C1 segment of cervical spinal cord (tissue), 14 donors: Measurements from ENCODE around the gene DNM3.
A peak's percentile ranks its signal among the peaks of the same experiment; 100 is the strongest.

Source experiments
- DNase-seq, 14 donors: peaks; one replicate each; lab custom pipeline; 2025; lab: John Stamatoyannopoulos, UW

DNM3 gene

DNA sequence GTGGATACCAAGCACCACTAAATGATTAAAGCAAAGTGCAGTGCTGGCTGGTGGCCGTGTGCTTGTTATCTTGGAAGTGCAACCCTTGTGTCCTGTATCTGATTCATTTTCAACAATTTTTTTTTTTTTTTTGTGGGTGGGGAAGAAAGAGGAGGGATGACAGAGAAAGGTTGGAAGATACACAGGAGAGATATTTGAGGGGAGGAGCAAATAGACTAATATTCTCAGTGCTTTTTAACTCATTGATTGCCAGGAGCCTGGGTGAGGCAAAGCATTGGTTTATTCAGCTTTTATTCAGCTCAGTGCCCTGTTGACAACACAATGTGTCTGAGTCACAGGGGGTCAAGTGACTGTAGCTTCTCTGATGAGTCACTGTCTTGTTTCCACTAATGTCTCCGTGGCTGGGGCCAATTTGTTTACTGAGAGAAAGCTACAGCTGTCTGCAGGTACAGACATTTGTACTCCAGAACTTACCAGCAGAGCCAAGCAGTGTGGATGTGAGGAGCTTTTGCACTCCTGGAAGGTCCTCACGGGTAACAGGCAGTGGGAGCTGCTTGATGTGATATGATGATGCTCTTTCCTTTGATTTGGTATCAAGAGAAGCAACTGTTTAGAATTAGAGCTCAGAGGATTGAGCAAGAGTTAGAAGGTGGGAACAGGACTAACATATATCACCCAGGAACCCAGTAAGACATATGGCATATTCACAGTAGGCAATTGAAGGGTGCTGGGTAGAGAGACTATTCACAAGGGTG, 23.6 kb upstream of the DNM3 start:
- peak in 5 of 14 donors; percentile 8 to 71 (median 24) for DNase-seq

DNA sequence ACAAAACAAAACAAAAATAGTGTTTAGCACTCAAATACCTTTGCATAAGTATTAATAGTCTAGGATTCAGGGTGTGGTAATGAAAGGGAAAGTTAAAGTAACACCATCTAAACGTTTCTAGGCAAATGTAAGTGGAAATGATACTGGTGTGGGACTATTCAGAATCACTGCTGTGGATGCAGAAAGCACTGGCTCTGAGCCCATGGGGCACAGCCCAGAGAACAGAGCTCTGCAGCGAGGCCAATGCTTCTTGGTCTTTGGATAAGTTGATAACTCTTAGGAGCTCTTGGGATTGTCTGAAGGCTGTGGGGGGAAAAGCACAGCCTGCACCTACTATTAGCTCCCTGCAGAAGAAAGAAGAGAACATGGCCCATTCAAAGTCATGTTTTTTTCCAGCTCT, 21.4 kb upstream of the DNM3 start:
- DNase-seq: peak in 3 of 14 donors; percentile 7 to 23 (median 7)

DNA sequence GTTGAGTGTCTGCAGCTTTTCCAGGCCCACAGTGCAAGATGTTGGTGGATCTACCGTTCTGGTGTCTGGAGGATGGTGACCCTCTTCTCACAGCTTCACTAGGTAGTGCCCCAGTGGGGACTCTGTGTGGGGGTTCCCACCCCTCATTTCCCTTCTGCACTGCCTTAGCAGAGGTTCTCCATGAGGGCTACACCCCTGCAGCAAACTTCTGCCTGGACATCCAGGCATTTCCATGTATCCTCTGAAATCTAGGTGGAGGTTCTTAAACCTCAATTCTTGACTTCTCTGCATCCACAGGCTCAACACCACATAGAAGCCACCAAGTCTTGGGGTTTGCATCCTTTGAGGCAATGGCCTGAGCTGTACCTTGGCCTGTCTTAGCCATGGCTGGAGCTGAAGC, 14.3 kb upstream of the DNM3 start:
- DNase-seq: no peak

DNA sequence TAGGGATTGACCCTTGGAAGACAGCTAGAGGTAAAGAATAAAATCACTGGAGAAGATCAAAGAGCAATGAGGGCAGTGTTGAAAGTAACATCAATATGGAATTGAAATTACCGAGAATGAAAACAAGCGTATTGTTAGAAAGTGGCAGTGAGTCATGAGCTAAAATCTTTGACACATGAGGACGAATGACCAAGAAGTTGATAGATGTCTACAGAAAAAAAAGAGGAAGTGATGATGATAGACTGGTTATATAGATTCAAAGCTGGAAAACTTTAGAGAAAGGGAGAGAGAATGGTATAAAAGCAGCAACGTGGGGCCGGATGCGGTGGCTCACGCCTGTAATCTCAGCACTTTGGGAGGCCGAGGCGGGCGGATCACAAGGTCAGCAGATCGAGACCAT, 12.5 kb upstream of the DNM3 start:
- DNase-seq: no peak

DNA sequence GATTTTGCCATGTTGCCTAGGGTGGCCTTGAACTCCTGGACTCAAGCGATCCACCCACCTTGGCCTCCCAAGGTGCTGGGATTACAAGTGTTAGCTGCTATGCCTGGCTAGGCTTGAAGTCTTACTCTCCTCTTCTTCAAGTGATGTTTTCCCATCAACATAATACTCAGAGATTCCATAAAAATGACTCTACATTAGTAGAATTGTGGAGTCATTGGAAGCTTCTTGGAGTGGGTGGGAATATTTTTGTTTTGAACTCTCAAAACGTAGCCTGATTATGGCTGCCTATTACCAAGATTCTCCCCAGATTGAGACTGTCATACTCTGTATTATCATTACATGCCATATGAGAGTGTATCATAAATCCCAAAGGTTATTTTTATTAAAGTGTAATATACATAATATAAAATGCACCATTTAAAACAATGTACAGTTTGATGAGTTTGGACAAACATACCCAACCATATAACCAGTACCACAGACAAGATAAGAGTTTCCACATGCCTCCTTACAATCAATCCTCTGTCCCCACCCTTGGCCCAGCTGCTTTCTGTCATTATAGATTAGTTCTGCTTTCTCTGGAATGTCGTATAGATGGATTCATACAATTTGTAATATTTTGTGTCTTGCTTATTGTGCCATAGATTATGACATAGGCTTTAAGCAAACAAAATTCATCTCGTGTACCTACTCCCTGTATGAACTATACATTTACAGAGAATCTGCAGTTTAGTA, 8.0 kb upstream of the DNM3 start:
- DNase-seq: no peak

DNA sequence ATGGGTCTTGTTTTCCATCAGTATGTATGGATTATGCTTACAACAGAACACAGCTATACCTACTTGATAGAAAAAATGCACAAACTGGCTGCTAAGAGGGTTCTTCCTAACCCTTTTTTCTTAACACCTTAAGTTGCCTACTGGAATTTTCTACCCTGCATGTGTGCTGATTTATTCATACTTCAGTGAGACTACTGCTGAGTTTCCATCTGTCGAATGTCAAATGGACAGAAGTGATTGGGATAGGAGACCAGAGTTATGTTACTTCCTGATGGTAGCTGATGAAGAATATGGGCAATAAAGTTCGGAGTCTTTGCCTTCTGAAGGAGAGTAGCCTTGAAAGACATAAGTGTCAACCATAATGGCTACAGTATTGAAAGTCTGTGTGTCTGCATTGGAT, 6.5 kb upstream of the DNM3 start:
- DNase-seq: peak in 1 of 14 donors; percentile 88

DNA sequence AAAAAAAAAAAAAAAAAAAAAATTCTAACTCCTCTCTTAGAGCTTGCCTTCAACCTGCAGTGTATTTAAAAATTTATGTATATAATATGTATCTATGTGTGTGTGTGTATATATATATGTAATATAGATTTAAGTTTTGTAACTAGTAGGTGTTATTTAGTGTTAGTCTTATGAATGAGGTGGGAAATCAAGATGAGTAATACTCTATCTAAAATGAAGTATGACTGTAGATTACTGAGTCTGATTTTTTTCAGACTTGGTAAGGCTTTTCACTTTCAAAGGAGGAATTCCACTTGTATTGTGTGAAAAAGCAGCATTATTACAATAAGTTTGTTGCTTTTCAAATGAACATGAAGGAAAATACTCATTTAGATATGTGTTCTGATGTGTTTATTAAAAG, 5.4 kb upstream of the DNM3 start:
- DNase-seq: no peak

DNA sequence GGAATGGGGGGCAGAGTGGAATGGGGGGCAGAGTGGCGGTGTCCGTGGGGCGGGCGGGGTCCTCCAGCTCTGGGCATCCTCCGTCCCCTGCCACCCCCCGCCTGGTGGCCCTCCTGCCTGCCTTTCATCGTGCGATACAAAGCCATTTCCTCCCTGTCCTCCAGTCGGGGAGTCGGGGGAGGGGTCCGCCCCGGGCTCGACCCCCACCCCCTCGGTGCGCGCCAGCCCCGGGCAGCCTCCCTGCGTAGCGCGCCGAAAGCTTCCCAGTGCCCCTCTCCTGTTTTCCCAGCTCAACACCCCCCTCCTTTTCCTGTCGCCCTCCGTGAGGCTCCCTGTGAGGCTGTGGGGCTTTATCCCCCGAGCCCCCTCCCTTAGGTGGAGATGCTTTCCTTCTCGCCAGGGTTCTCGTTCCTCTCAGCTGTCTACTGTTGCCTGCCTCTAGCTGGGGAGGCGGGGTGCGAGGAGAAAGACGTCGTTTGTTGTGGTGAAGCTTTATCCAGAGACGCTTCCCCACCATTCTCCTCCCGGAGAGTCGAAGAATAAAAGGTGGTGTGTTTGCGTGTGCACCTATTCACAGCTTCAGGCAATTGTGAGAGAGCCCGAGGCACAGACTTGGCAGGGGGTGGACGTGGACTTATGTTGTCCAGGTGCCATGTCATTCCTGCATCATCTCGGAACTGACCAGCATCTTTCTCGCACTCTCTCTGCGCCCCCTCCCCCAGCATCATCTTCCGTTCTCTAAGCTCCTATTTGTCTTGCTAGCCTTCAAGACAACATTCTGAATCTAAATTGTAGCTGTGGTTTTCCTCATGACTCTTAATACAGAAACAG, 848 bp downstream of the DNM3 start:
- DNase-seq: peak in 12 of 14 donors; percentile 34 to 73 (median 48)

DNA sequence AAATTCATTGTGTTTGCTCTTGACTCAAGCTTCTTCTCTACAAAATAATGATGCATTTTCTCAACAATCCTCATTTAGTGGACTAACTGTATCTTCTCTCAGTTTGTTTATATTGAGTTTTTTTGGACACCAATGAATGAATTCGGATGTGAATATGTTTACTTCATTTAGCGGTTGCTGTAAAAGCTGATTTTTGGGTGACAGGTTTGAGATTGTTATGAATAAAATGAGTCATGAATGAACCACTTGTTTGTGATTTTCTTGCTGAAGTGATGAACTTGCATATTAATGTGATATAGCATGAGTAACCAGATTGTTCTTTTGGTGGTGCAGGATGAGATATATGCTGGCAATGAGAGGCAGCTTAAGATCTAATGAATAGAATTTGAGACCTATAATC, 3.1 kb downstream of the DNM3 start:
- DNase-seq: peak in 1 of 14 donors; percentile 5

DNA sequence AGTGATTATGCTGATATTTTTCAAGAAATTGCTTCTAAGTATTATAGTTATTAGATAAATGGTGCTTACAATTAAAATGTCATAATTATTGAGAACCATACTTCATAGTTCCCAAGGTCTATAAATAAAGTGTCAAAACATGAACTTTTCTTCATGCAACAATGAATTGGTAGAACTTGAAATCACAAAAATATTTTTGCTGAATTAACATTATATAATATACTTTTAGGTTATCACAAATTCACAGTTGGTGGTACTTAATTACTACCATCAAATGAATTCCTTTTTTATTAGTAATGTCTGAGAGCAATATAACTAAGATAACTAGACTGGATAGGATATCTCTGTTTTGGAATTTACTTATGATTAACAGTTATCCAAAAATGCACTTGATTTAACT, 4.7 kb downstream of the DNM3 start:
- DNase-seq: no peak

DNA sequence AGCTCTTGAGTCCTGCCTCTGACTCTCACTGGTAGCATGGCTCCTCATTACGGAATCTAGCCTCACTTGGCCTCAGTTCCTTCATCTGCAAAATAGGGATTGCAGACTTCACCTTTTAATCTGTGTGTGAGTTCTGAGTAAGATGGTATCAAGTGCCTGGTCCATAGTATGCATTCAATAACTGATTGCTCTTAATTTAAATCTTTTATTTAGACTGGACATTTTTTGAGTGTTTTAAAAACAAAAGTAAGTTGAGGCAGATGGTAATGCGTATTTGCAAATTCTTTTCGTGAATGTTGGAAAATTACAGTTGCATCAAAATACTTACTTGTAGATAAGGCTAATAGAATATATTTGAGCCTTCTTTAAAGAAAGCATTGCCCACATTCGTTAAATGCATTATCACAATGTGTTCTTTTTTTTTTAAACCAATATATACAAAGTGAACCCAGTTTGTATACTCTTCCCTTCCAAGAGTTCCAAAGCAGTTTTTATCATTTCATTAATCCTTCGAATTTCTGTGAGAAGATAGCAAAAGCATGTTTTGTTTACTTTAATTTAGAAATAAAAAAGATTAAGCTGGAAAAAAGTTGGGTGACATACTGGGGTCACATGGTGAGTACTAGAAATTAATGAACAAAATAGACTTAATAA, 8.1 kb downstream of the DNM3 start:
- no peak for DNase-seq

DNA sequence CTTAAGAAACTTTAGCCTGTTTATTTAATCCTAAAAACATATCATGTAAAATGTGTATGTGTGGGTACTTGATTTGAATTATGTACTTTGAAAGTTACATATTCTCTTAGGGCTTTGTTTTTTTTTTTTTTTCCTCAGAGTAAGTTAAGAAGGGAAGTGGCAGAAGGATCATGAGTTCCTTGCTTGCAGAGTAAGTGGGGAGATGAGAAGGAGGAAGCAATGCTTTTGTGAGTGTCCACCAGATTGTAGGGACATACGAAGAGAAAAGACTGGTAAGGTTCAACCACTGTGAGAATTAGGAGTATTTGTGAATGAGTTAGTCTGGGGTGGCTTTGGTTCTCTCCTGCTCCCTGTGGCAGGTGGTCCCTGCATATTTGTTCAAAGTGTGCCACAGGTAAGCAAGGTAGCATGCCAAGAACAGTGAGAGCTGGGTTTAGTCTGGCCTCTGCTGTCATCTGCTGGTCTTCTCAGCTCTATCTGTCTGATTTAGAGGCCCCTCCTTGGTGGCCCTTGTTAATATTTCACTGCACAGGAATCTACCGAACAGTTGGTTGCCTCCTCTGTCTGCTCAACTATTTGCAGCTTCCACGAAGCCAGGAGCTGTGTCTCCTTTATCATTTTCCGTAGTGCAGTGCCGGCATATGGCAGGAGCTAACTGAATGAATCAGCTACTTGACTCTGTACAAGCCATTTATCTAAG, 9.5 kb downstream of the DNM3 start:
- peak in 2 of 14 donors; percentile 2 to 33 for DNase-seq

DNA sequence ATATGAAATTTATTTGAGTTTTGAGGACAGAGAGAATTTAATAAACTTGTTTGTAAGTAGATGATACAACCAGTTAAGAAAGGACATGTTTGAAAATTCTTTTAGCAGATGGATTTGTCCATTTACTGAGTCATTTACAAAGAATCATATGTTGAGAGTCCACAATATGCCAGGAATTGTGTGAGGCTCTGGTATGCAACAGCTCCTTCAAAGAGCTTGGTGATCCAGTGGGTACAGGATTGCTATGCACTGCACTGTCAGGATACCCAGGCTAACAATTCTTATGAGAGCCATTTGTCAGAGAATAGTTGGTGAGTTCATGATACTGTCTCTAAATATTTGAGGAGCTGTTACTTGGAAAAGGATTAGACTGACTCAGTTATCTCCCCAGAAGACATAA, 11.0 kb downstream of the DNM3 start:
- no peak for DNase-seq

DNA sequence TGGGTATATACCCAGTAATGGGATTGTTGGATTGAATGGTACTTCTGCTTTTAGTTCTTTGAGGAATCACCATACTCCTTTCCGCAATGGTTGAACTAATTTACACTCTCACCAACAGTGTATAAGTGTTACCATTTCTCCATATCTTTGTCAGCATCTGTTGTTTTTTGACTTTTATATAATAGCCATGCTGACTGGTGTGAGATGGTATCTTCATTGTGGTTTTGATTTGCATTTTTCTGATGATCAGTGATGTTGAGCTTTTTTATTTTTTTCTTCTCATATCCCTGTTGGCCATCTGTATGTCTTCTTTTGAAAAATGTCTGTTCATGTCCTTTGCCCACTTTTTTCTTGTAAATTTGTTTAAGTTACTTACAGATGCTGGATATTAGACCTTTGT, 14.1 kb downstream of the DNM3 start:
- no peak for DNase-seq

DNA sequence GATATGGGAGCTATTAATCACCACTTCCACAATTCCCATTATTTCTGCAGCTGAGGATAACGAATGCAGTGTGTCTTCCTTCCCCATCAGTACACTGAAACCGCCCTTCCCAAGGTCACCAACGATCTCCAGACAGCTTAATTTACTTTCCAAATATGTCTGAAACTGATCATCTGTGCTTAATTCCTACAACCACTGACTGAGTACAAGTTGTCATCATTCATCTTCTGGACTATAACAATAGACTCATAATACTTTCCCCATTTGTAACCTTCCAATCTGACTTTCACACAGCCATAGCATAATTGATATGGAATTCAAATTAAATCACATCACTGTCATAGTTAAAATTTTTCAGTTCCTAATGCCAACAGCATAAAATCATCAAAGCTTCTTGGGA, 17.4 kb downstream of the DNM3 start:
- no peak for DNase-seq

DNA sequence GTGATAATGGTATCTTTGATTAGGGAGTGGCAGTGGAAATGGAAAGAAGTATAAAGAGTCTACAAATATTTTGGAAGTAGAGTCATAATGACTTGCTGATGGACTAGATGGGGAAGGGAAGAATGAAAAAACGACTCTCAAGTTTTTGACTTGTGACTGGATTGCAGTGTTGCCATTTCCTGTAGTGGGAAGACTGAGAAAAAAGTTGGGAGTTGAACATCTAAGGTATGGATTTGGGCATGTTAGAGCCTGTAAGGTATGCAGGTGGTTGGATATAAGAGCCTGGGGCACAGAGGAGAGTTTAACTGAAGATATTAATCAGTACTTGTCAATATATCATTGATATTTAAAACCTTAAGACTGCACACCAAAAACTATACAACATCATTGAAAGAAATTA, 19.4 kb downstream of the DNM3 start:
- no peak for DNase-seq

DNA sequence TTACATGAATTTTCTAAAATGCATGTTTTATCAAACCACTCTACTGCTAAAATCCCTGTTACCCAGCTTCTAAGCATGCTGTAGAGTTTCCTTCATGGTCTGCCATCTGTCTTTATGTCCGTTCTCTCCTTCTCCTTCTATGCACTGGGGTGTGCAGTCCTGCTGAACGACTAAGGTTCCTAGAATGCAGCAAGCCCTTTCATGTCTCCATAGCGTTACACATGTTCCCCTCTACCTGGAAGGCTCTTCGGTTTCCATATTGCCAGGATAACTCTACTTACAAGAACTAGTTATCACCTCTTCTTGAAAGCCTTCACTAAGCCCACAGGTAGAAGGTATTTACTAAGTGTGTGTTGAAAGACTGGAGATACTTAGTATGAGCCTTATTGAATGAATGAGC, 22.2 kb downstream of the DNM3 start:
- DNase-seq: no peak

DNA sequence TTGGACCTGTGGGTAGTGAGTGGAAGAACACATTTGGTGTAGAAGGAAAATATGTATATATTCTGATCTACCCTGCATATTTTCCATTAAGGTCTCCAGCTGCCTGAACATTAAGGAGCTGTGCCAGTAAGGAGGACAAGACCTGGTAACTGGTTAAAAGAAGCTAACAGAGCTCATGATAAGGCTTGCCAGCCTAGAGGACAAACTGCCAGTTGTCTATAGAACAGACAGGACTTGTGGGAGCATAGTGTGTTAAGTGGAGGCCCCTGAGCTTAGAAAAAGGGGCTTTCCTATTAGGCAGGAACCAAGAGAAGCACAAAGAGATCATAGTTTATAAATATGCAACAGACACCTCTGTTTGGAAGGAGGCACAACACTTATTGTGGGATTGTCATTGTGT, 23.0 kb downstream of the DNM3 start:
- no peak for DNase-seq

DNA sequence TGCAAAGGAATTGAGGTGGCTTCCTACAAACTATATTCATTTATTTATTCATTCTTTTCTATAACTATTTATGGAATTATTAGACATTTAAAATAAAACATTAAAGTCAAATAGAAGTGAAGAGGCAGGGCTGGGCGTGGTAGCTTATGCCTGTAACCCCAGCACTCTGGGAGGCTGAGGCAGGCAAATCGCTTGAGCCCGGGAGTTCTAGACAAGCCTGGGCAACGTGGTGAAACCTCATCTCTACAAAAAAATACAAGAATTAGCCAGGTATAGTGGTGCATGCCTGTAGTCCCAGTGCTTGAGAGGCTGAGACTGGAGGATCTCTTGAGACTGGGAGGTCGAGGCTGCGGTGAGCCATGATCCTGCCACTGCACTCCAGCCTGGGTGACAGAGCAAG, 23.8 kb downstream of the DNM3 start:
- no peak for DNase-seq

DNA sequence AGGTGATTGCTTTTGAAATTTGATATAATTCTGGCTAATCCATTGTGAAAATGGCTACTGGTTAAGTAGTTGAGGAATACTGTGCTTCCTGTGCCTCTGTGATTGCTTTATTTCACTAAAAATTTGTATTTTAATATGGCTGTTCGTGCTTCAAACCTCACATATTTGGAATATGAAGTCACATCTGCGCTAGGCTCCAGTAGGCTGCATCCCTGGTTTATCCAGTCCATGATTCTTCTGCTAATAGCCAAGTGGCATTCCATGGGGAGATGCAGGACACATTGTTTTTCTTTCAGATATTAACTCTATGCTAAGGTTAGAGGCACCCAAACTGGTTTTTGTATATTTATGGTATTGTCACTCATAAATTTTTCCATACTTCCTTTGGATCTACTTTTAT, 25.9 kb downstream of the DNM3 start:
- DNase-seq: no peak

DNA sequence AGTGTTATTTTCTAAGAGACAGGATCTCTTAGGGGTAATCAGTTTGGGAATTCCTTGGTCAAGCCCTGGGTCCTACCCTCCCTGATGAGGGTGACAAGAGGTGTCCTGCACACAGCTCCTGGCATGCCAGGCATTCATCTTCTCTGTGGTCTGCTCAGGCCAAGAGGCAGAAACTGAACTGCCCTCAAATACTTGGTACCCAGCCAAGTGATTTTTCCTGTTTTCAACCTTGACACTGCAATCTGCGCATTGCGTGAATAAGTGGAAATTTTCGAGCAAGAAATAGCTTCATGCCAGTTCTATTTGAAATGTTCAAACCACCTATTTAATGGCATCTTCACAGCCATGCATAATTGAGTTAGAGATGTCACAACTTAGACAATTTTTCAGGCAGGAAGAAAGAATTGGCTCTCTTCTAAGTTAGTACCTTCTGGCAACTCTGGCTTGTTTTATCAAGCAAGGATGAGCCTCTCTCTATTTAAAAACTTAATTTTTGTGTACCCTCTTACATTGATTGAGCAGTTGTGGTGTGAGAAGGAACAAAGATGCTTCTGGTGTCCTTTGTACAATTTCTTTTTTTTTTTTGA, 27.0 kb downstream of the DNM3 start:
- peak in 1 of 14 donors; percentile 51 for DNase-seq
